ENCODE data around the gene BRSK2. TPM values are rescaled to one million over a fixed set of nuclear protein-coding genes. Genes with fewer than 3 reads are reported as not detected.

The BRSK2 gene
- total RNA-seq, 4 donors from 2014 or later, result 0.26 to 0.30 TPM; not detected in 2

- TF ChIP-seq CTCF (IDR thresholded peaks at IDR 0.05) (no peak), POLR2AphosphoS5 (IDR thresholded peaks at IDR 0.05) (no peak), EP300 (IDR thresholded peaks at IDR 0.05) (no peak), POLR2A (IDR thresholded peaks at IDR 0.05) (no peak)
These were observed 53.2 kb downstream of the BRSK2 start for GRCh38 chr11:1442807-1443366.

GRCh38 chr11:1443737-1444136 is 54.0 kb downstream of the BRSK2 start:
- no peaks in the 10 kb centered on the region for H3K36me3 ChIP-seq
- no peaks in the 10 kb centered on the region for H3K9me3 ChIP-seq
- TF ChIP-seq POLR2A (IDR thresholded peaks at IDR 0.05) (no peak), POLR2AphosphoS5 (IDR thresholded peaks at IDR 0.05) (no peak), EP300 (IDR thresholded peaks at IDR 0.05) (no peak), CTCF (IDR thresholded peaks at IDR 0.05) (no peak)
- peaks cover 56% of the 10 kb centered on the region for H3K27me3 ChIP-seq
- 62% methylated on average over 9 of the region's 9 CpGs for WGBS
- H3K4me3 ChIP-seq, result no peak overlapping the region
- DNase-seq (ENCODE audit: low spot score in 2 of 2), result no peak
- H3K4me1 ChIP-seq, result peaks cover 10% of the 10 kb centered on the region
- H3K27ac ChIP-seq, result no peak overlapping the region

More at GRCh38 chr11:1442807-1443366, 53.2 kb downstream of the BRSK2 start:
- Histone ChIP-seq H3K9me3 (no peaks in the 10 kb centered on the region), H3K27me3 (peaks cover 56% of the 10 kb centered on the region), H3K4me1 (peaks cover 3% of the 10 kb centered on the region), H3K27ac (no peak overlapping the region), H3K4me3 (no peak overlapping the region), H3K36me3 (no peaks in the 10 kb centered on the region)
- WGBS, result no CpG with 5 or more reads among the region's 28 CpGs
- no peak for DNase-seq (ENCODE audit: low spot score in 2 of 2)

GRCh38 chr11:1444321-1444720 is 54.6 kb downstream of the BRSK2 start:
- H3K36me3 ChIP-seq, result no peaks in the 10 kb centered on the region
- TF ChIP-seq POLR2A (IDR thresholded peaks at IDR 0.05) (no peak), CTCF (IDR thresholded peaks at IDR 0.05) (no peak)
- H3K4me3 ChIP-seq, result no peak overlapping the region
- H3K9me3 ChIP-seq, result no peaks in the 10 kb centered on the region
- DNase-seq (ENCODE audit: low spot score in 2 of 2), result no peak
- 55% methylated on average over 8 of the region's 11 CpGs for WGBS
- H3K4me1 ChIP-seq, result peaks cover 10% of the 10 kb centered on the region
- no peak overlapping the region for H3K27ac ChIP-seq
- H3K27me3 ChIP-seq, result peaks cover 57% of the 10 kb centered on the region

GRCh38 chr11:1444823-1445422 is 55.2 kb downstream of the BRSK2 start:
- H3K27me3 ChIP-seq, result peaks cover 59% of the 10 kb centered on the region
- H3K27ac ChIP-seq, result no peak overlapping the region
- H3K4me3 ChIP-seq, result no peak overlapping the region
- DNase-seq (ENCODE audit: low spot score in 2 of 2), result no peak
- H3K36me3 ChIP-seq, result no peaks in the 10 kb centered on the region
- no peaks in the 10 kb centered on the region for H3K9me3 ChIP-seq
- H3K4me1 ChIP-seq, result peaks cover 10% of the 10 kb centered on the region
- no peak for TF ChIP-seq POLR2A (IDR thresholded peaks at IDR 0.05)
- no peak for TF ChIP-seq POLR2AphosphoS5 (IDR thresholded peaks at IDR 0.05)
- whole genome bisulfite sequencing, result 48% methylated on average over 24 of the region's 32 CpGs

GRCh38 chr11:1445741-1446445 is 56.2 kb downstream of the BRSK2 start:
- no peak for DNase-seq (ENCODE audit: low spot score in 2 of 2)
- Histone ChIP-seq H3K4me1 (peaks cover 10% of the 10 kb centered on the region), H3K4me3 (no peak overlapping the region), H3K9me3 (no peaks in the 10 kb centered on the region), H3K36me3 (no peaks in the 10 kb centered on the region), H3K27ac (no peak overlapping the region), H3K27me3 (peaks cover 58% of the 10 kb centered on the region)
- 83% methylated on average over 5 of the region's 30 CpGs for WGBS
- no peak for TF ChIP-seq POLR2A (IDR thresholded peaks at IDR 0.05)
- TF ChIP-seq POLR2AphosphoS5 (IDR thresholded peaks at IDR 0.05), result no peak
- no peak for TF ChIP-seq EP300 (IDR thresholded peaks at IDR 0.05)
- TF ChIP-seq CTCF (IDR thresholded peaks at IDR 0.05), result no peak
